ENCODE measurements around the gene DFFA. TPM values are rescaled to one million over a fixed set of nuclear protein-coding genes. Genes with fewer than 3 reads are reported as not detected.
"Not testable (repeated sequence)": the region's sequence is repeated elsewhere in the genome, so short reads cannot be mapped to it uniquely, and the experiment has no call there.

Gene DFFA
- total RNA-seq, 2 experiments from 2014 or later, result 34.2 to 36.1 TPM

DNA sequence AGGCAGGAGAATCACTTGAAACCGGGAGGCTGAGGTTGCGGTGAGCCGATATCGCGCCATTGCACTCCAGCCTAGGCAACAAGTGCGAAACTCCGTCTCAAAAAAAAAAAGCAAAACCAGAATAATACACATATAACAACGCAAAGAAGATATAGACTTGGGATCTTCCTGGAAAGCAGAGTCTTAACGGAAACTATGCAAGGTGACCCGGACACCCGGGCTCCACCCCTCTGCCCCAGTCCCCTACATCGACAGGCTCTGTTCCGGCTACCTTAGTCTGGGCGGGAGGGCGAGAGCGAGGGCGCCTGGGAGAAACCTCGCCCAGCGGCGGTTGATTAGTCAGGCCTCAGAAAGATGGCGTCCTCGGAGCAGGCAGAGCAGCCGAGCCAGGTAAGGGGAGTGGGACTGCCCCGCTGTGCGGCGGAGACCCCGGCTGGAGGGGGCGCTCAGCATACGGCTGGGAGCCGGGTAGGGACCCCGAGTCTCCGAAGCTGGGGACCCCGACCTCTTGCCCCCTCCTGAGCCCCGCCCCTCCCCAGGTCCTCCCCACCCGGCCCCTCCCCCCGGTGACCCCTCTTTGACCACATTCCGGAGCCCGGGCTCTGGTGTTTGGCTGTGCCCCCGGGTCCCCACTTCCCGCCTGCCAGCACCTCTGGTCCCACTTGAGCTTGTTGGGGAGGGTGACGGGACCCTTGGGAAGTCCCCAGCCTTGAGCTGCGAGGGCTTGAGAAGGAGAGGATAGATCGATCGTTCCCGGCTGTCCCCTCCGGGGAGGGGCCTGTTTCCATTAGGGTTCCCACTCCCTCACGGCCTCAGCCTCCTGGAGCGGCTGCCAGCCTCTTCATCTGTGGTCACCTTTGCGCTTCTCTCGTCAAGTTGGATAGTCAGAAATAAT lies 2.5 kb upstream of the DFFA start, which contains the start of gene PEX14:
TSS of gene PEX14 (plus strand) at position 338 of the 895 bp plus-strand sequence. CDS start at position 355, 17 bp downstream.
- Mint-ChIP-seq H3K9me3 (no peaks in the 10 kb centered on the region), H3K27ac (peak within 1 kb of the TSS; percentile 89), H3K36me3 (ENCODE audit: low read depth) (peaks cover 4% of the 10 kb centered on the region), H3K27me3 (ENCODE audit: low read depth) (no peaks in the 10 kb centered on the region), H3K4me3 (peak within 1 kb of the TSS; percentile 97), H3K4me1 (ENCODE audit: low read depth) (peaks cover 42% of the 10 kb centered on the region)
- CTCF ChIA-PET, result interaction anchor here (0.5 to 1.1 kb wide), 2 partner anchors 20 to 469 kb away, joined by 4 read pairs; no protein-coding TSS in a partner anchor
- intact Hi-C loops (cut with micrococcal nuclease), result loop anchor here (1.0 to 5.0 kb wide), 5 partner anchors 20 to 564 kb away; partner anchors contain the start of genes CTNNBIP1, PGD and TARDBP
- peak; percentile 95 for DNase-seq

DNA sequence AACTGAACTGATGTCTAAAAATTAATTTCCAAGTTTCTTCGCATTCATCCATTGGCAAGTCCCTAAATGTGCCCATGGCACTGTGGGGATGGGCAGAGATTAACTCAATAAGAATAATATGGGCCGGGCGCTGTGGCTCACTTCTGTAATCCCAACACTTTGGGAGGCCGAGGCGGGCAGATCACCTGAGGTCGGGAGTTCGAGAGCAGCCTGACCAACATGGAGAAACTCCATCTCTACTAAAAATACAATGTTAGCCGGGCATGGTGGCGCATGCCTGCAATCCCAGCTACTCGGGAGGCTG lies 1.9 kb upstream of the DFFA start:
- Mint-ChIP-seq H3K4me3 (peak overlapping the region; percentile 97), H3K4me1 (ENCODE audit: low read depth) (peaks cover 40% of the 10 kb centered on the region), H3K27ac (peak overlapping the region; percentile 82)
- H3K36me3 Mint-ChIP-seq (ENCODE audit: low read depth); H3K27me3 Mint-ChIP-seq (ENCODE audit: low read depth); DNase-seq; H3K9me3 Mint-ChIP-seq; CTCF ChIA-PET: not testable (repeated sequence)
- intact Hi-C loops (cut with micrococcal nuclease), result loop anchor here (1.0 to 5.0 kb wide), 5 partner anchors 21 to 563 kb away; partner anchors contain the start of genes CTNNBIP1, PGD and TARDBP

DNA sequence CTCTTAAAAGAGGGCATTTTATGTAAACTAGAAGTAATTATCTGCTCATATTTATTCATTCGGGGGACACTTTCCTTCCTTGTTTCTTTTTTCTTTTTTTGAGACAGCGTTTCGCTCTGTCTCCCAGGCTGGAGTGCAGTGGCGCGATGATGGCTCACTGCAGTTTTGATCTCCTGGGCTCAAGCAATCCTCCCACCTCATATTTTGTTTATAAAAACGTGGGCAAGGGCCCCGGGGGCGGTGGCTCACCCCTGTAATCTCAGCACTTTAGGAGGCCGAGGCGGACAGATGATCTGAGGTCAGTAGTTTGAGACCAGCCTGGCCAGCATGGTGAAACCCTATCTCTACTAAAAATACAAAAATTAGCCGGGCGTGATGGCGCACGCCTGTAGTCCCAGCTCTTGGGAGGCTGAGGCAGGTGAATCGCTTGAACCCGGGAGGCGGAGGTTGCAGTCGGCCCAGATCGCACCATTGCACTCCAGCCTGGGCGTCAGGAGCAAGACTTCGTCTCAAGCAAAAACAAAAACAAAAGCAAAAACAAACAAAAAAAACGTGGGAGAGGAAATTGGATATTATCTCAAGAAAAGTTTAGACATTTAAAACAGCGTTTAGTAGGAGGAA lies 926 bp upstream of the DFFA start:
- Mint-ChIP-seq H3K36me3 (ENCODE audit: low read depth) (peaks cover 8% of the 10 kb centered on the region), H3K4me1 (ENCODE audit: low read depth) (peaks cover 38% of the 10 kb centered on the region), H3K9me3 (no peaks in the 10 kb centered on the region), H3K4me3 (peak overlapping the region; percentile 90), H3K27ac (peak overlapping the region; percentile 59), H3K27me3 (ENCODE audit: low read depth) (no peaks in the 10 kb centered on the region)
- CTCF ChIA-PET, result interaction anchor here (0.6 kb wide), 1 partner anchor 21 kb away, joined by 5 read pairs; no protein-coding TSS in a partner anchor
- intact Hi-C loops (cut with micrococcal nuclease), result loop anchor here (5.0 kb wide), 1 partner anchor 539 kb away; the partner anchor contains the start of gene TARDBP
- no peak for DNase-seq

DNA sequence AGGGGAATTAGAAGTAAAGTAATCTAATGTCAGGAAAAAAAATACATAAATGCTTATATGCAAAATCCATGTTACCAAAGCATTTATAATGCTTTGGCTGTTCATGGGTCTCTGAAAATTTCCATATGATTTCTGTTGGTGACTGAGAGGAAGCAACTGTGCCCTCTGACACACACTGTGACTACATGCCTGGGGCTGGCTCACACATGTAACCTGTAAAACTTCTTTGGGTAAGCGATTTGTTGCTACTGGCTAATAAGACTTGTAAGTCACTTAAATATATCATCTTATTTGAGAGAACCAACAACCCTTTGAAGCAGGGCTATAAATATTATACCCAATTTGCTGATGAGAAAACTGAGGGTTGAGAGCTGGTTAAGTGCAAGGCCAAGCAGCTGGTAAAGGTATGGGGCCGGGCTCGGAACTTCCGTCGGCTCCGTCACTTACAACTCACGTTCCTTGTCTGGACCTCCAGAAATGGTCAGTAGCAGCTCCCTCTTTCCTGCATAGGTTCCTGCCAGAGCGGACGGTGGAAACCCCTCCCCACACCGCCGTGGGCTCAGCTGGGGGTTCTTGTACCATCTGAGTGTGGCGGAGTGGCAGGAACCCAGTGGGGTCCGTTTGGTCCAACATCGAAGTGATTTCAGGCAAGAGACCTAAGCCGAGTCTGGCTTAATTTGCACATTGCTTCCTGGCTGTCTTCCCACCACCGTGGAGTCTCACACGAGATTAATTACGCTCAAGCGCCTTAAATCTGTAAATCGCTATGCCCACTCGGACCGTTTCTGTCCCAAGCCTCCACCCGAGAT lies 714 bp downstream of the DFFA start:
- peak; percentile 11 for DNase-seq
- intact Hi-C loops (cut with micrococcal nuclease), result loop anchor here (1.0 to 5.0 kb wide), 2 partner anchors 41 to 541 kb away; partner anchors contain the start of genes CENPS and TARDBP
- Mint-ChIP-seq H3K4me1 (ENCODE audit: low read depth) (peaks cover 36% of the 10 kb centered on the region), H3K27me3 (ENCODE audit: low read depth) (no peaks in the 10 kb centered on the region), H3K27ac (peak overlapping the region; percentile 84), H3K36me3 (ENCODE audit: low read depth) (peaks cover 14% of the 10 kb centered on the region), H3K4me3 (peak overlapping the region; percentile 90), H3K9me3 (no peaks in the 10 kb centered on the region)
- CTCF ChIA-PET, result no interaction called here

DNA sequence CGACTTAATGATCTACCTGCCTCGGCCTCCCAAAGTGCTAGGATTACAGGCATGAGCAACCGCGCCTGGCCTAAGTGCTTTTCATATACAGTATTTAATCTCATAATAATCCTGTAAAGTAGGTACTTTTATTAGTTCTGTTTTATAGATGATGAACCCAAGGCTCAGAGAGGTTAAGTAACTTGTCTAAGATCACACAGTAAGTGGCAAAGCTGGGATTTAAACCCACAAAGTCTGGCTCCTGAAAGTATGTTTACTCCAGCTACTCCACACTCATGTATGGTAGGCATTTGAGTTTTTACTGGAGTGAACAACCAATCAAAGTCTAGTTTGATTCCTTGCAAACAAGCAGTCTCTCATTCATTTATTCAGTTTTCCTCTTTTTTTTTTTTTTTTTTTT lies 2.3 kb downstream of the DFFA start:
- H3K4me3 Mint-ChIP-seq, result no peak overlapping the region
- H3K27ac Mint-ChIP-seq, result no peak overlapping the region
- peaks cover 10% of the 10 kb centered on the region for H3K36me3 Mint-ChIP-seq (ENCODE audit: low read depth)
- H3K9me3 Mint-ChIP-seq, result no peaks in the 10 kb centered on the region
- H3K27me3 Mint-ChIP-seq (ENCODE audit: low read depth), result no peaks in the 10 kb centered on the region
- intact Hi-C loops (cut with micrococcal nuclease), result loop anchor here (5.0 kb wide), 1 partner anchor 542 kb away; the partner anchor contains the start of gene TARDBP
- CTCF ChIA-PET, result no interaction called here
- no peak for DNase-seq
- H3K4me1 Mint-ChIP-seq (ENCODE audit: low read depth), result peaks cover 23% of the 10 kb centered on the region

DNA sequence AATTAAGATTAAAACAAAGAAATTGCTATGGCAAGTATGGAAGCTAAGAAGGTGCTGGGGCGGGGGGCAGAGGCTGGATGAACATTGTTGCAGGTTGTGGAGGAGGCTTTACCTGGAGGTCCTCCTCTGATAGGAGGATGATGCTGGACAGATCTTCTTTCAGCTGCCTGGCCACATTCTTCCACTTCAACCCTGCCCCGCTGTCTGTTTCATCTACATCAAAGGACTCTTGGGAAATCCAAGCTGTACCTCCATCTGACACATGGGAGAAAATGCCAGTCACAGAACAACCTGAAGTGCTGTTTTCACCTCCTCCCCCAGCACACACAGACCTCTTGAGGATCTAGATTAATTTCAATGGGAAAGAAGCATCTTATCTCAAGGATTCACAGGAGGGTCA lies 5.3 kb downstream of the DFFA start:
- Mint-ChIP-seq H3K27ac (no peak overlapping the region), H3K9me3 (no peaks in the 10 kb centered on the region), H3K27me3 (ENCODE audit: low read depth) (no peaks in the 10 kb centered on the region), H3K4me1 (ENCODE audit: low read depth) (peaks cover 7% of the 10 kb centered on the region), H3K4me3 (no peak overlapping the region), H3K36me3 (ENCODE audit: low read depth) (peaks cover 24% of the 10 kb centered on the region)
- CTCF ChIA-PET, result interaction anchor here (0.7 to 1.6 kb wide), 2 partner anchors 28 to 103 kb away, joined by 3 to 6 read pairs; no protein-coding TSS in a partner anchor
- intact Hi-C loops (cut with micrococcal nuclease), result no loop called here
- DNase-seq, result no peak

DNA sequence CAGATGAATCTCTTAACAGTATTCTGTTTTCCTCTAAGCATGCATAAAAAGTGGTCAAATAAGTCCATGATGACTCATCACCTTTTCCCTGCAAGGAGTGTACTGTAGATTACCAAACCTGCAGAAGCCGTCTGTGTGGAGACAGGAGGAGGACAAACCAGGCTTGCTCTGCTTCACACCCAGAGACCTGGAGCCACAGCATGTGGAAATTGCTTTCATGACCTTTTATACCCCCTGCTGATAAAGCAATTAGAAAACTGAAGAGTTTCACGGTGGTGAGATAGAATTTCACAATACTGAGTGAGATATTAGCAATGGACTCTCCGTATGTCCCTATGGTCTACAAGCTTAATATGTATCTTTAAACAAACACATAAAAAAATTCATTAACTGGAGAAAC lies 13.1 kb downstream of the DFFA start:
- CTCF ChIA-PET, result no interaction called here
- intact Hi-C loops (cut with micrococcal nuclease), result no loop called here
- Mint-ChIP-seq H3K27ac (peak overlapping the region; percentile 16), H3K4me3 (no peak overlapping the region), H3K4me1 (ENCODE audit: low read depth) (peaks cover 6% of the 10 kb centered on the region), H3K36me3 (ENCODE audit: low read depth) (peaks cover 30% of the 10 kb centered on the region), H3K27me3 (ENCODE audit: low read depth) (no peaks in the 10 kb centered on the region), H3K9me3 (no peaks in the 10 kb centered on the region)
- DNase-seq, result no peak

DNA sequence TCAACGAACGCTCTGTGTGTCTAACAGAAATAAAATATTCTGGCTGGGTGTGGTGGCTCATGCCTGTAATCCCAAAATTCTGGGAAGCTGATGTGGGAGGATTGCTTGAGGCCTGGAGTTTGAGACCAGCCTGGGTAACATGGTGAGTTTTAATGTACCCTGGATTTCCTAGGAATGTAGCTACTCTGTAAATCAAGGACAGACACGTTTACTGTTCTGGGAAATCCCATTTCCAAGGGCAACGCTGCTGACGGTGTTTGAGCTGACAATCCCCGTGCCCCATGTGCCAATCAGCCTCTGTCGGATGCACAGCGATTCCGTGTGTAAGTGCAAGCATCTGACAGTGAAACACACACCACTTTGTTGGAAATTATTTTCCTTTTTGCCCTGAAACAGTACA lies 14.5 kb downstream of the DFFA start:
- intact Hi-C loops (cut with micrococcal nuclease), result no loop called here
- Mint-ChIP-seq H3K27ac (no peak overlapping the region), H3K4me1 (ENCODE audit: low read depth) (peaks cover 6% of the 10 kb centered on the region), H3K36me3 (ENCODE audit: low read depth) (peaks cover 24% of the 10 kb centered on the region), H3K9me3 (no peaks in the 10 kb centered on the region), H3K27me3 (ENCODE audit: low read depth) (no peaks in the 10 kb centered on the region), H3K4me3 (no peak overlapping the region)
- CTCF ChIA-PET, result interaction anchor here (0.6 to 0.8 kb wide), 2 partner anchors 580 to 673 kb away, joined by 3 read pairs; no protein-coding TSS in a partner anchor
- no peak for DNase-seq

DNA sequence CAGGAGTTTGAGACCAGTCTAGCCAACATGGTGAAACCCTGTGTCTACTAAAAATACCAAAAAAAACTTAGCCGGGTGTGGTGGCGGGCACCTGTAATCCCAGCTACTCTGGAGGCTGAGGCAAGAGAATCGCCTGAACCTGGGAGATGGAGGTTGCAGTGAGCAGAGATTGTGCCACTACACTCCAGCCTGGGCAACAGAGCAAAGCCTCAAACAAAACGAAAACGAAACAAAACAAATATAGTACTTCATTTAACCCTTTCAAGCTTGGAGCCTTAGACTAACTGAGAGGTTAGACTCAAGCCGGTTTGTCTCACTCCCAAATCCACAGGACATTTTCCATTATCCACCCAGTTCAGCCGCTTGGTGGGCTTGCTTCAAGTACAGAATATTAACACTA lies 14.9 kb downstream of the DFFA start:
- peaks cover 22% of the 10 kb centered on the region for H3K36me3 Mint-ChIP-seq (ENCODE audit: low read depth)
- CTCF ChIA-PET, result interaction anchor here (1.6 kb wide), 1 partner anchor 37 kb away, joined by 3 read pairs; no protein-coding TSS in a partner anchor

DNA sequence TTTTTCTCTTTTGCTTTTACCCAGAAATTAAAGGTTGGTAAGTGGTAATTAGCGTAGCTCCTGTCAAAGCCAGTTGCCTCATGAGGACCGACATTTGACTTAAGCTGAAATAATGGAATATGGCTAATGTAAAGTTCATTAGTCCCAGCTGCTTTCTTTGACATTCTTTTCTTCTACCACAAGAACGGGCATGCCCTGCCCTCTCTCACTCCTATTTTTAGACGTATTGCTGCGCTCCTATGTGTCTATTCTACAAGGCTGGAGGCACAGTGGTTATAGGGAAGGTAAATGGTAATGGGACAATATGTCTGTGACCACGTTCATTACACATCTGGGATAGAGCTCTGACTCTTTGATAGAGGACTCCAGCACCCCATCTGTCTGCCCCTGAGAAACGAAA lies 15.7 kb downstream of the DFFA start:
- Mint-ChIP-seq H3K4me1 (ENCODE audit: low read depth) (peaks cover 6% of the 10 kb centered on the region), H3K27ac (peak overlapping the region; percentile 37), H3K4me3 (no peak overlapping the region), H3K36me3 (ENCODE audit: low read depth) (peaks cover 21% of the 10 kb centered on the region), H3K27me3 (ENCODE audit: low read depth) (no peaks in the 10 kb centered on the region), H3K9me3 (no peaks in the 10 kb centered on the region)
- intact Hi-C loops (cut with micrococcal nuclease), result no loop called here
- CTCF ChIA-PET, result interaction anchor here (0.6 to 1.6 kb wide), 3 partner anchors 37 to 803 kb away, joined by 3 read pairs; no protein-coding TSS in a partner anchor
- DNase-seq, result no peak

More for the DNA sequence above, 14.9 kb downstream of the DFFA start:
- H3K4me1 Mint-ChIP-seq (ENCODE audit: low read depth); H3K27me3 Mint-ChIP-seq (ENCODE audit: low read depth); DNase-seq; H3K9me3 Mint-ChIP-seq; intact Hi-C loops (cut with micrococcal nuclease); H3K4me3 Mint-ChIP-seq; H3K27ac Mint-ChIP-seq: not testable (repeated sequence)

DNA sequence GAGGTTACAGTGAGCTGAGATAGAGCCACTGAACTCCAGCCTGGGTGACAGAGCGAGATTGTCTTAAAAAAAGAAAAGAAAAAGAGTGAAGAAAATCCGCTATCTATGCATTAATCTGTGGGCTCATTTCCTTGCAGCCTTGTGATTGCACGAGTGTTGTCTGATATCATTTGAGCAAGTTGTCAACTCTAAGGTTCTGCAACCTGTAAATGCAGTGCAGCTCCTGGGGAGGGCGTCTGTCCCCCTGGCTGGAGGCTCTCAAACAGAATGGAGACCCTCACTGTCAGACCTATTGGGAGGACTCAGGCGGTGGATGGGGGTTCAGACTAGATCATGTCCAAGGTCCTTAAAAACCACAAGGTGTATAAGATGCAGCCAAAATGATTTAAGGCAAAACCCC lies 16.3 kb downstream of the DFFA start:
- intact Hi-C loops (cut with micrococcal nuclease), result no loop called here
- Mint-ChIP-seq H3K36me3 (ENCODE audit: low read depth) (peaks cover 16% of the 10 kb centered on the region), H3K27me3 (ENCODE audit: low read depth) (no peaks in the 10 kb centered on the region), H3K4me3 (no peak overlapping the region), H3K27ac (peak overlapping the region; percentile 4), H3K4me1 (ENCODE audit: low read depth) (peaks cover 6% of the 10 kb centered on the region), H3K9me3 (no peaks in the 10 kb centered on the region)
- CTCF ChIA-PET, result interaction anchor here (0.6 to 2.2 kb wide), 4 partner anchors 10 to 803 kb away, joined by 3 to 4 read pairs (median 3); no protein-coding TSS in a partner anchor
- no peak for DNase-seq

Data from activated naive CD4-positive, alpha-beta T cell treated with anti-CD3 and anti-CD28 coated beads for 36 hours (primary cell).